GM12874 (cell line): ENCODE results near the gene HPDL.

ENCODE experiments used
- TF ChIP-seq, protein P1 (sequence below): IDR thresholded peaks from 2 replicates; pipeline ENCODE4 v1.5.1; 2011; ENCODE audit warnings: low read depth, mild to moderate bottlenecking, control low read depth, low read length, moderate library complexity; ENCODE audit not compliant: insufficient read depth

HPDL gene

DNA sequence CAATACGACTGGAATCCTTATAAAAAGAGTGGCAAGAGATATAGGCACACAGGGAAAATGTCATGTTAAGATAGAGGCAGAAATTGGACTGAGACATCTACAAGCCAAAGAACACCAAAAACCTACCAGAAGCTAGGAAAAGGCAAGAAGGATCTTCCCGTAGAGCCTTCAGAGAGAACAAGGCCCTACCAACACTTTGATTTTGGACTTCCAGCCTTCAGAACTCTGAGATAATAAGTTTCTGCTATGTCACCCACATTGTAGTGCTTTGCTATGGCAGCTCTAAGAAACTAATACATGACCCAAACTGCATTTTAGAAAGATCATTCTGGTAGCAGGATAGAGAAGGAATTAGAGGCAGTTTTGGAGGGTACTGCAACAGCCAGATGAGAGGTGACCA lies 37.6 kb downstream of the HPDL start:
- TF ChIP-seq, protein P1, sequence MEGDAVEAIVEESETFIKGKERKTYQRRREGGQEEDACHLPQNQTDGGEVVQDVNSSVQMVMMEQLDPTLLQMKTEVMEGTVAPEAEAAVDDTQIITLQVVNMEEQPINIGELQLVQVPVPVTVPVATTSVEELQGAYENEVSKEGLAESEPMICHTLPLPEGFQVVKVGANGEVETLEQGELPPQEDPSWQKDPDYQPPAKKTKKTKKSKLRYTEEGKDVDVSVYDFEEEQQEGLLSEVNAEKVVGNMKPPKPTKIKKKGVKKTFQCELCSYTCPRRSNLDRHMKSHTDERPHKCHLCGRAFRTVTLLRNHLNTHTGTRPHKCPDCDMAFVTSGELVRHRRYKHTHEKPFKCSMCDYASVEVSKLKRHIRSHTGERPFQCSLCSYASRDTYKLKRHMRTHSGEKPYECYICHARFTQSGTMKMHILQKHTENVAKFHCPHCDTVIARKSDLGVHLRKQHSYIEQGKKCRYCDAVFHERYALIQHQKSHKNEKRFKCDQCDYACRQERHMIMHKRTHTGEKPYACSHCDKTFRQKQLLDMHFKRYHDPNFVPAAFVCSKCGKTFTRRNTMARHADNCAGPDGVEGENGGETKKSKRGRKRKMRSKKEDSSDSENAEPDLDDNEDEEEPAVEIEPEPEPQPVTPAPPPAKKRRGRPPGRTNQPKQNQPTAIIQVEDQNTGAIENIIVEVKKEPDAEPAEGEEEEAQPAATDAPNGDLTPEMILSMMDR, result no peak

DNA sequence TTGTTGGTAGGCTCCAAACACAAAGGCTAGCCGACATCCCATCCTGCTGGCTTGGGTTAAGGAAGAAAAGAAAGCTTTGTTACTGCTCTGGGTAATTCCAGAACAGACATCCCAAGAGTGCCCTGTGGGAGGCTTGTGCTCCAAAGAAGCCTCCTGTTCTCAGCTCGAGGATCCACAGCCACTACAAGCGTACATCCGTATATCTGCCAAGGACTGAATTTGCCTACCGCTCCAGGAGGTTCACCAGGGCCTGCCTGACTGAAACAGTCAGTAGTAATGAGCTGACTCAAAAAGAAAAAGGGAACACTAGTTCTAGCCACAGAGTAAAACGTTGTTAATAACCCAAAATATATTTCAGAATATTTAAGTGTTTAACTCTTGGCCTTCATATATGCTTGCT lies 38.4 kb downstream of the HPDL start:
- TF ChIP-seq, protein P1, result no peak

DNA sequence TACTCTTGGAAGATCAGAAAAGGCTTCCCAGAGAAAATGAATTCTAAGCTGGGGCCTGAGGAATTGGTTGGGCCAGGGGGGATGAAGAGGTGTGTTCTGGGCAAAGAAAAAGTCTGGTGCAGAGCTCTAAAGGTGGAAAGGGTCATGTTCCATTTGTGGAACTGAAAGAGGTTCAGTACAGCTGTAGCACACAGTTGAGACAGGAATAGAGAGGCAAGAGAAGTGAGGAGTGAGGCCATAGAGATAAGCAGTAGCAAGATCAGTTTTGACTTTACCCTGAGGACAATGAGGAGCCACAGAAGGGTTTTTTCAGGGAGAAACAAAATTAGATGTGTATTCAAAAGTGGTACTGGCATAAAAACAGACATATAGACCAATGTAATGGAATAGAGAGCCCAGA lies 43.9 kb downstream of the HPDL start:
- TF ChIP-seq, protein P1, result no peak

DNA sequence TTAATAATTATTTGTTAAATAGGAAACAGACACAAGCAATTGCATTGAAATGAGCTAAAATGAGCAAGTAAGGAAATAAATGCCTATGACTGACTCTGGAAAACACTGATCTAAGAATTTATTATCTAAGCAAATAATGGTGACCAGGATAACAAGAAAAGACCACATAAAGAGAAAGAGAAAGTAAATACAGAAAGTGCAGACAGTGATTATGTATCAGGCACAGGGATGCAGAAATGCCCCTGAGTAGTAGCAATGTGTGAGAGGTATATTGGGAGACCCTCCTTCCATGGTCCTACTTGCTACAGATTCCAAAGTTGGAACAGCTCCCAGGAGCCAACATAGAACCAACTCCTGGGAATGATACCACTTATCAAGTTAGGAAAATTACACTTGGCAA lies 46.9 kb downstream of the HPDL start:
- TF ChIP-seq, protein P1, result no peak

DNA sequence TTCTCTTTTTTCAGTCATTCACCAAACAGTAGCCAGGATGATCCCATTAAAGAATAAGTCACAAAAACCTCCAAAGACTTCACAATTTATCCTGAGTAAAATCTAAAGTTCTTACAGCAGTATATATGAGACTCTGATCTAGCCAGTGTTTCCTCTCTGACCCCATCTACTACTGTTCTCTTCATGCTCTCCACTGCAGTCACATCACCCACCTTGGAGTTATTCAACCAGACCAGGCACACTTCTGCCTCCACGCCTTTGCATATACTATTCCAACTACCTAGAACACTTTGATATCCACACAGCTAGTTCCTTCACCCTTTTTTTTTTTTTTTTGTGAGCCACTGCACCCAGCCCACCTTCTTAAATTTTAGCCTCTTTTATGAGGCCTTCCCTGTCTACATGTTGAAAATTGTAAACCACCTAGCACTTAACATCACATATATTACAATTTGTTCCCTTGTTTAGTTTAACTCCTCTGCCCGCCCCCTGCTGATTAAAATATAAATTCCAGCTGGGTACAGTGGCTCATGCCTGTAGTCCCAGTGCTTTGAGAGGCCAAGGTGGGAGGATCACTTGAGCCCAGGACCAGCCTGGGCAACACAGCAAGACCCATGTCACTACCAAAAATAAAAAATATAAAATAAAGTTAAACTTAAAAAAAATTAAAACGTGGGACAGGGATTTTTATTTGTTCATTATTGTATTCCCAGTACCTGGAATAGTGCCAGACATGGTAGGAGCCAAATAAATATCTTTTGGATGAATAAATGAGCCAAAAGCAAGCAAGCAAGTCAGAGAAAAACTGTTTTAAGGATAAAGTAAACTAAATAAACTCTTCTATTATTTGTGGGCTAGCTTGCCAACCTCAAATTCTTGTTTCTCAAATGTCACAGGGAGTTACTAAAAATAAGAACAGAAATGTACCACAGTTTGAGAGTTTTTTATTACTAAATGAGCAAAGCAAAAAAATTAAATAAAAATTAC lies 48.7 kb downstream of the HPDL start:
- TF ChIP-seq, protein P1, result no peak

DNA sequence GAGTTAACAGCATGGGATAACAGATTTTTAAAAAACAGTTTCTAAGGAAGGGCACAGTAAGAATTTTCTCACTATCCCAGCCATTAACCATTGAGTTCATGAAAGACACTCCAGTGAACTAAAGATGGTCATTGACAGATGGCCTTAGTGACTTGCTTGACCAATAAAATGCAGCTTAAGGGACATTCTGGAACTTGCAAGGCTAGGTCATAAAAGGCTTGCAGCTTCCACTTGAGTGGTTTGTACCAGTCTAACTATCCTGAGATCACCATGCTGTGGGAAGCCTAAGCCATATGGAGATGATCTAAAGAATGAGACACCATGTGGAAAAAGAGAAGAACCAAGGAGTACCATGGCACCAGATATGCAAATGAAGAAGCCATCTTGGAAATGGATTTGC lies 51.5 kb downstream of the HPDL start:
- TF ChIP-seq, protein P1, result no peak
